GF-D8 (cell line): ENCODE measurements around the gene RAB1B.
"Not testable (repeated sequence)": the region's sequence is repeated elsewhere in the genome, so short reads cannot be mapped to it uniquely, and the experiment has no call there.

Source experiments
- DNase-seq: peaks from one replicate; lab custom pipeline; 2025; lab: John Stamatoyannopoulos, UW

RAB1B gene

GRCh38 chr11:66239998-66240780 is 28.2 kb upstream of the RAB1B start:
- no peak for DNase-seq

- no peak for DNase-seq
Observed at GRCh38 chr11:66240781-66241136, 27.7 kb upstream of the RAB1B start.

GRCh38 chr11:66242095-66242765 is 26.2 kb upstream of the RAB1B start:
- DNase-seq: no peak

- DNase-seq: no peak
Observed at GRCh38 chr11:66243782-66244535, 24.5 kb upstream of the RAB1B start.

- DNase-seq: no peak
Observed at GRCh38 chr11:66247295-66247694, 21.1 kb upstream of the RAB1B start.

GRCh38 chr11:66247801-66248200 is 20.6 kb upstream of the RAB1B start:
- DNase-seq: no peak

- no peak for DNase-seq
Observed at GRCh38 chr11:66248903-66249302, 19.5 kb upstream of the RAB1B start.

- DNase-seq: no peak
Observed at GRCh38 chr11:66251809-66252208, 16.6 kb upstream of the RAB1B start.

- not testable (repeated sequence) for DNase-seq
Observed at GRCh38 chr11:66253081-66253480, 15.4 kb upstream of the RAB1B start.

GRCh38 chr11:66258473-66258893 is 10.0 kb upstream of the RAB1B start:
- no peak for DNase-seq

- no peak for DNase-seq
Observed at GRCh38 chr11:66259225-66259624, 9.2 kb upstream of the RAB1B start.

- DNase-seq: no peak
Observed at GRCh38 chr11:66259956-66260355, 8.5 kb upstream of the RAB1B start.

GRCh38 chr11:66261578-66261977 is 6.9 kb upstream of the RAB1B start:
- DNase-seq: no peak

- no peak for DNase-seq
Observed at GRCh38 chr11:66262191-66262590, 6.2 kb upstream of the RAB1B start.

- DNase-seq: no peak
Observed at GRCh38 chr11:66262696-66263095, 5.7 kb upstream of the RAB1B start.

- no peak for DNase-seq
Observed at GRCh38 chr11:66263231-66263630, 5.2 kb upstream of the RAB1B start.

- no peak for DNase-seq
Observed at GRCh38 chr11:66263785-66264184, 4.7 kb upstream of the RAB1B start.

GRCh38 chr11:66264383-66264782 is 4.1 kb upstream of the RAB1B start:
- DNase-seq: no peak

- no peak for DNase-seq
Observed at GRCh38 chr11:66264914-66265313, 3.5 kb upstream of the RAB1B start.

- DNase-seq: no peak
Observed at GRCh38 chr11:66265531-66266377, 2.7 kb upstream of the RAB1B start.

GRCh38 chr11:66266378-66267038 is 1.9 kb upstream of the RAB1B start:
- no peak for DNase-seq

GRCh38 chr11:66267039-66267378 is 1.4 kb upstream of the RAB1B start:
- DNase-seq: no peak
